ENCODE measurements around the gene IPO5. TPM values are rescaled to one million over a fixed set of nuclear protein-coding genes. Genes with fewer than 3 reads are reported as not detected.

The IPO5 gene
- total and polyA plus RNA-seq, 2 of the 8 experiments (the other 6 are each of a cell fraction or from before 2014, with no cell fraction given), result 143 to 410 TPM

DNA sequence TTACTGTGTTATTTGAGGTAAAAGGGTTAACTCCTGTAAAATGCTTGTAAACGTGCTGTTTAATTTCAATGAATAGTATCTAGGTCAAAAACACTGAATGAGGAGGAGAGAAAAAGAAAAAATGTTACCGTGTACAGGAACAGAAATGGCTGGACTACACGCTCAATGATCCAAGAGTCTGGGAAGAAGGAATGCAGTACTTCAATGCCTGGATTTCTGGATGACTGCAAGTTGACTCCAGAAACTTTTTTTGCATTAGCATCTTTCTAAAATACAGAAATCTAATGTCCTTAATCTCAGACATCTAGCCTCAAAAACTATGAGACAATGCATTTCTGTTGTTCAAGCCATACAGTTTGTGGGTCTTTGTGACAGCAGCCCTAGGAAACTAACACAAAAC is 17.4 kb upstream of the IPO5 start:
- no peaks in the 10 kb centered on the region for H3K27me3 ChIP-seq (replicated peaks in 1 of 4; ENCODE audit: control insufficient read depth in 3 of 4, extremely low read depth in 1 of 4, insufficient read depth in 3 of 4, low read length in 3 of 4)

More for the DNA sequence above, 17.4 kb upstream of the IPO5 start:
- Histone ChIP-seq H3K79me2 (ENCODE audit: control insufficient read depth in 1 of 2, insufficient read depth in 2 of 2, low read length in 2 of 2) (no peaks in the 10 kb centered on the region), H3K23ac (ENCODE audit: insufficient read length) (no peak overlapping the region), H3K18ac (ENCODE audit: extremely low read depth, low read length) (no peak overlapping the region), H3K4me3 (ENCODE audit: extremely low read depth in 1 of 4, insufficient read depth in 2 of 4, low read depth in 3 of 4, low read length in 4 of 4) (no peak overlapping the region), H3K4me2 (ENCODE audit: insufficient read depth in 1 of 2, low read depth in 2 of 2, low read length in 2 of 2) (no peak overlapping the region), H4K20me1 (replicated peaks in 1 of 2; ENCODE audit: control insufficient read depth in 1 of 2, insufficient read depth in 2 of 2, low read length in 2 of 2) (no peaks in the 10 kb centered on the region), H2BK120ac (replicated peaks; ENCODE audit: low read depth, low read length) (no peak overlapping the region), H4K8ac (ENCODE audit: extremely low read depth, insufficient read depth, low read length) (no peak overlapping the region), H3K9me3 (ENCODE audit: insufficient read depth in 2 of 2, low read depth in 1 of 2, low read length in 1 of 2) (no peaks in the 10 kb centered on the region), H3K23me2 (ENCODE audit: low read depth, low read length) (no peaks in the 10 kb centered on the region), H3K79me1 (ENCODE audit: low read depth, low read length) (no peaks in the 10 kb centered on the region), H4K91ac (replicated peaks; ENCODE audit: insufficient read length, low read length) (no peak overlapping the region), H4K5ac (ENCODE audit: insufficient read length, low read depth, low read length) (no peak overlapping the region), H2BK12ac (ENCODE audit: low read depth, low read length) (no peak overlapping the region), H3K14ac (ENCODE audit: insufficient read length) (no peak overlapping the region), H3K4me1 (replicated peaks in 1 of 4; ENCODE audit: control insufficient read depth in 3 of 4, insufficient read depth in 4 of 4, low read length in 3 of 4) (peaks cover 0 to 3% (median under 1%) of the 10 kb centered on the region in 4 experiments; a peak in 2 of 7 replicates), H2BK15ac (ENCODE audit: low read length) (no peak overlapping the region), H2BK5ac (ENCODE audit: low read depth, low read length) (no peak overlapping the region), H3K9ac (replicated peaks in 1 of 4; ENCODE audit: extremely low read depth in 1 of 4, low read depth in 3 of 4, low read length in 3 of 4) (no peak overlapping the region), H2AK5ac (ENCODE audit: low read depth, low read length) (no peak overlapping the region), H3K36me3 (ENCODE audit: control insufficient read depth in 2 of 4, insufficient read depth in 4 of 4, low read length in 3 of 4) (no peaks in the 10 kb centered on the region), H3K4ac (replicated peaks; ENCODE audit: insufficient read length, low read depth, low read length) (no peak overlapping the region), H3K27ac (ENCODE audit: low read depth, low read length) (no peak overlapping the region), H2AFZ (ENCODE audit: low read length) (no peak overlapping the region), H2BK20ac (ENCODE audit: low read length) (no peak overlapping the region), H3K56ac (replicated peaks; ENCODE audit: insufficient read length, low read depth, low read length) (no peak overlapping the region)
- no peak for TF ChIP-seq GTF2F1 (IDR thresholded peaks at IDR 0.05; ENCODE audit: borderline replicate concordance, low read depth, low read length)
- TF ChIP-seq BCL11A (IDR thresholded peaks at IDR 0.05; ENCODE audit: low read depth in 2 of 2, low read length in 2 of 2), result no peak
- TF ChIP-seq MAFK (IDR thresholded peaks at IDR 0.05; ENCODE audit: low read depth, low read length), result no peak
- no peak for TF ChIP-seq POLR2A (IDR thresholded peaks at IDR 0.05; ENCODE audit: control extremely low read depth in 1 of 2, low read depth in 2 of 2, low read length in 2 of 2)
- no peak for TF ChIP-seq NANOG (IDR thresholded peaks at IDR 0.05; ENCODE audit: insufficient read depth, low read depth, low read length, poor library complexity, severe bottlenecking)
- TF ChIP-seq SUZ12 (IDR thresholded peaks at IDR 0.05; ENCODE audit: low read length), result no peak
- TF ChIP-seq CBX5 (IDR thresholded peaks at IDR 0.05; ENCODE audit: low read depth, low read length), result no peak
- POLR2A ChIA-PET (ENCODE audit: partially characterized antibody), result no interaction called here
- CTCF ChIA-PET (ENCODE audit: partially characterized antibody), result no interaction called here
- DNase-seq (ENCODE audit: low read depth in 1 of 2, low spot score in 2 of 2) (no peak), FAIRE-seq (no peak)
- WGBS, 2 experiments (ENCODE audit: extremely low coverage in 1 of 2, insufficient coverage in 1 of 2, insufficient read length in 1 of 2, insufficient replicate concordance in 2 of 2, low coverage in 1 of 2, low lambda C conversion rate in 2 of 2, missing lambda C conversion rate in 1 of 2), result 86% methylated on average over 3 of the region's 3 CpGs; no CpG with 5 or more reads in 1 of the 2 experiments
